Left hindlimb (tissue), 1 donor: ENCODE measurements around the gene DNAJB7.
A peak's percentile ranks its signal among the peaks of the same experiment; 100 is the strongest.
"Not testable (repeated sequence)": the region's sequence is repeated elsewhere in the genome, so short reads cannot be mapped to it uniquely, and the experiment has no call there.

Experiments used
- DNase-seq: peaks from one replicate; pipeline ENCODE4 v3.0.0-alpha.2; 2018

The DNAJB7 gene

GRCh38 chr22:40838486-40838885, 23.4 kb downstream of the DNAJB7 start:
- no peak for DNase-seq

- no peak for DNase-seq
Measured at GRCh38 chr22:40834619-40835018, 27.3 kb downstream of the DNAJB7 start.

GRCh38 chr22:40829131-40829530, 32.8 kb downstream of the DNAJB7 start:
- DNase-seq, result no peak

- DNase-seq, result no peak
Measured at GRCh38 chr22:40826984-40827741, 34.8 kb downstream of the DNAJB7 start.

- DNase-seq, result not testable (repeated sequence)
Measured at GRCh38 chr22:40826292-40826691, 35.6 kb downstream of the DNAJB7 start.

GRCh38 chr22:40823426-40823825, 38.5 kb downstream of the DNAJB7 start:
- DNase-seq, result no peak

GRCh38 chr22:40819599-40820140, 42.2 kb downstream of the DNAJB7 start:
- DNase-seq, result no peak

GRCh38 chr22:40818747-40819598, 42.9 kb downstream of the DNAJB7 start, which contains the start of gene SLC25A17:
Gene SLC25A17 (minus strand): TSS chr22:40819346. CDS start chr22:40819248, 98 bp downstream.
- DNase-seq, result peak; percentile 93

GRCh38 chr22:40818192-40818746, 43.6 kb downstream of the DNAJB7 start:
- peak; percentile 29 for DNase-seq

GRCh38 chr22:40817737-40818136, 44.2 kb downstream of the DNAJB7 start:
- DNase-seq, result no peak

- DNase-seq, result no peak
Measured at GRCh38 chr22:40813912-40814315, 48.0 kb downstream of the DNAJB7 start.
